ENCODE results near the gene ANKFN1.

- TF ChIP-seq CTCF (IDR thresholded peaks at IDR 0.05; ENCODE audit: insufficient read depth, low read depth, low read length), result no peak
- no peak for TF ChIP-seq EZH2 (IDR thresholded peaks at IDR 0.05; ENCODE audit: insufficient read depth, low read length)
Measured at GRCh38 chr17:56540836-56541235, 387.6 kb downstream of the ANKFN1 start.
